H1 (cell line): Measurements from ENCODE around the gene ASF1A. TPM values are rescaled to one million over a fixed set of nuclear protein-coding genes. Genes with fewer than 3 reads are reported as not detected.

Experiments
- CTCF ChIA-PET: fragments of 300-600 bp; sonication (Branson Sonifier 250); formaldehyde crosslinking; loops from one replicate; lab custom pipeline; 2021; ENCODE audit not compliant: partially characterized antibody; lab: Charles Lee
- POLR2A ChIA-PET: fragments of 300-600 bp; sonication (Branson Sonifier 250); formaldehyde crosslinking; loops from one replicate; lab custom pipeline; 2021; ENCODE audit warnings: inconsistent platforms; ENCODE audit not compliant: partially characterized antibody; lab: Charles Lee
- DNase-seq, 2 experiments: peaks; one replicate each; pipeline versions ENCODE4 v3.0.0 to v3.0.0-alpha.2; 2010 to 2022; ENCODE audit warnings: low spot score in 2 of 2, low read depth in 1 of 2, mixed read lengths in 1 of 2
- FAIRE-seq: peaks from 2 replicates; lab custom pipeline; 2011; peaks lifted over from hg19 to GRCh38; lab: Jason Lieb, UNC
- H2AFZ ChIP-seq: 2 replicates; pipeline ENCODE4 v1.8.1; 2012; ENCODE audit warnings: low read length, inconsistent platforms
- H2AK5ac ChIP-seq: 2 replicates; pipeline ENCODE4 v1.6.1; 2013; ENCODE audit warnings: low read depth, low read length
- H2BK120ac ChIP-seq: replicated peaks from 2 replicates; pipeline ENCODE3; 2013; ENCODE audit warnings: low read depth, low read length, inconsistent platforms
- H2BK12ac ChIP-seq: 2 replicates; pipeline ENCODE4 v1.6.1; 2013; ENCODE audit warnings: low read depth, low read length
- H2BK15ac ChIP-seq: 2 replicates; pipeline ENCODE4 v1.6.1; 2013; ENCODE audit warnings: low read length
- H2BK20ac ChIP-seq: 2 replicates; pipeline ENCODE4 v1.6.1; 2013; ENCODE audit warnings: low read length
- H2BK5ac ChIP-seq: 2 replicates; pipeline ENCODE4 v1.6.1; 2013; ENCODE audit warnings: low read depth, low read length
- H3K14ac ChIP-seq: 2 replicates; pipeline ENCODE4 v1.6.1; 2013; ENCODE audit warnings: inconsistent platforms; ENCODE audit not compliant: insufficient read length
- H3K18ac ChIP-seq: 2 replicates; pipeline ENCODE4 v1.6.1; 2013; ENCODE audit warnings: low read length; ENCODE audit errors: extremely low read depth
- H3K23ac ChIP-seq: 2 replicates; pipeline ENCODE4 v1.6.1; 2013; ENCODE audit warnings: inconsistent platforms; ENCODE audit not compliant: insufficient read length
- H3K23me2 ChIP-seq: 2 replicates; pipeline ENCODE4 v1.6.1; 2013; ENCODE audit warnings: low read depth, low read length
- H3K27ac ChIP-seq: 2 replicates; pipeline ENCODE4 v1.6.1; 2011; ENCODE audit warnings: low read depth, low read length, inconsistent platforms
- H3K27me3 ChIP-seq, 4 experiments: replicated peaks in 1 of 4; 1 replicate in 1 of 4; 2 replicates in 3 of 4; pipeline versions ENCODE4 v1.6.1 to v1.8.1; 2011 to 2013; ENCODE audit warnings: low read length in 3 of 4, mild to moderate bottlenecking in 3 of 4, inconsistent platforms in 2 of 4, mixed read lengths in 2 of 4, moderate library complexity in 1 of 4; ENCODE audit not compliant: control insufficient read depth in 3 of 4, insufficient read depth in 3 of 4; ENCODE audit errors: extremely low read depth in 1 of 4
- H3K36me3 ChIP-seq, 4 experiments: 2 replicates each; pipeline versions ENCODE4 v1.6.1 to v1.8.1; 2011 to 2013; ENCODE audit warnings: mild to moderate bottlenecking in 4 of 4, low read length in 3 of 4, moderate library complexity in 2 of 4, control low read depth in 1 of 4, inconsistent platforms in 1 of 4; ENCODE audit not compliant: insufficient read depth in 4 of 4, control insufficient read depth in 2 of 4
- H3K4ac ChIP-seq: replicated peaks from 2 replicates; pipeline ENCODE3; 2013; ENCODE audit warnings: low read length, low read depth, mixed read lengths, inconsistent platforms; ENCODE audit not compliant: insufficient read length
- H3K4me1 ChIP-seq, 4 experiments: replicated peaks in 1 of 4; 1 replicate in 1 of 4; 2 replicates in 3 of 4; pipeline versions ENCODE4 v1.6.1 to v1.8.1; 2011 to 2013; ENCODE audit warnings: low read length in 3 of 4, inconsistent platforms in 2 of 4, mixed read lengths in 1 of 4; ENCODE audit not compliant: insufficient read depth in 4 of 4, control insufficient read depth in 3 of 4
- H3K4me2 ChIP-seq, 2 experiments: 2 replicates each; pipeline versions ENCODE4 v1.6.1 to v1.8.1; 2011 to 2013; ENCODE audit warnings: low read depth in 2 of 2, low read length in 2 of 2, control low read depth in 1 of 2, inconsistent platforms in 1 of 2, mild to moderate bottlenecking in 1 of 2; ENCODE audit not compliant: insufficient read depth in 1 of 2
- H3K4me3 ChIP-seq, 4 experiments: fragments of 200-600, 300-600 bp in 1 of 4; sonication (generic), shearing (Covaris generic), sonication (Bioruptor Twin) in 1 of 4; 2 replicates each; pipeline versions ENCODE4 v1.5.1 to v1.8.1; 2011 to 2016; ENCODE audit warnings: low read length in 4 of 4, low read depth in 3 of 4, control low read depth in 2 of 4, inconsistent platforms in 2 of 4, mild to moderate bottlenecking in 2 of 4, mixed read lengths in 1 of 4, moderate library complexity in 1 of 4; ENCODE audit not compliant: insufficient read depth in 2 of 4; ENCODE audit errors: extremely low read depth in 1 of 4
- H3K56ac ChIP-seq: replicated peaks from 2 replicates; pipeline ENCODE3; 2013; ENCODE audit warnings: low read depth, mild to moderate bottlenecking, mixed read lengths, low read length, inconsistent platforms; ENCODE audit not compliant: insufficient read length
- H3K79me1 ChIP-seq: 2 replicates; pipeline ENCODE4 v1.6.1; 2013; ENCODE audit warnings: low read depth, low read length, control low read depth
- H3K79me2 ChIP-seq, 2 experiments: 2 replicates each; pipeline versions ENCODE4 v1.6.1 to v1.8.1; 2012 to 2013; ENCODE audit warnings: low read length in 2 of 2, mild to moderate bottlenecking in 2 of 2, inconsistent platforms in 1 of 2; ENCODE audit not compliant: insufficient read depth in 2 of 2, control insufficient read depth in 1 of 2
- H3K9ac ChIP-seq, 4 experiments: replicated peaks in 1 of 4; 1 replicate in 1 of 4; 2 replicates in 3 of 4; pipeline versions ENCODE4 v1.6.1 to v1.8.1; 2011 to 2013; ENCODE audit warnings: low read depth in 3 of 4, low read length in 3 of 4, control low read depth in 2 of 4, mild to moderate bottlenecking in 2 of 4, moderate library complexity in 2 of 4, inconsistent platforms in 1 of 4; ENCODE audit errors: extremely low read depth in 1 of 4
- H3K9me3 ChIP-seq, 2 experiments: 2 replicates each; pipeline versions ENCODE4 v1.6.1 to v1.8.1; 2012 to 2013; ENCODE audit warnings: mild to moderate bottlenecking in 2 of 2, moderate library complexity in 2 of 2, control low read depth in 1 of 2, inconsistent platforms in 1 of 2, low read depth in 1 of 2, low read length in 1 of 2, mixed read lengths in 1 of 2; ENCODE audit not compliant: insufficient read depth in 2 of 2
- H4K20me1 ChIP-seq, 2 experiments: replicated peaks in 1 of 2; 2 replicates each; pipeline versions ENCODE3 to v1.8.1; 2011 to 2013; ENCODE audit warnings: inconsistent platforms in 2 of 2, low read length in 2 of 2, mild to moderate bottlenecking in 1 of 2; ENCODE audit not compliant: insufficient read depth in 2 of 2, control insufficient read depth in 1 of 2
- H4K5ac ChIP-seq: 2 replicates; pipeline ENCODE4 v1.6.1; 2013; ENCODE audit warnings: low read length, low read depth, mixed read lengths, inconsistent platforms; ENCODE audit not compliant: insufficient read length
- H4K8ac ChIP-seq: 2 replicates; pipeline ENCODE4 v1.8.0; 2013; ENCODE audit warnings: mild to moderate bottlenecking, moderate library complexity, low read length, inconsistent platforms; ENCODE audit not compliant: insufficient read depth; ENCODE audit errors: extremely low read depth
- H4K91ac ChIP-seq: replicated peaks from 2 replicates; pipeline ENCODE3; 2013; ENCODE audit warnings: low read length, mixed read lengths, inconsistent platforms; ENCODE audit not compliant: insufficient read length
- WGBS, 2 experiments: shearing (Covaris generic) in 1 of 2; methylation state at CpG; one replicate each; pipeline versions ENCODE4 v1.1.6 to v1.1.7; 2013 to 2015; ENCODE audit warnings: low lambda C conversion rate in 2 of 2, mixed read lengths in 2 of 2, inconsistent platforms in 1 of 2, low coverage in 1 of 2, missing lambda C conversion rate in 1 of 2; ENCODE audit not compliant: insufficient replicate concordance in 2 of 2, insufficient coverage in 1 of 2, insufficient read length in 1 of 2; ENCODE audit errors: extremely low coverage in 1 of 2, missing lambda C conversion rate in 1 of 2; 5-methylcytosine and 5-hydroxymethylcytosine counted together
- polyA plus RNA-seq, 7 experiments: library from polyadenylated mRNA; depleted of rRNA in 3 of 7; stranded (reverse) in 5 of 7; unstranded in 2 of 7; fragments of >200 nt in 5 of 7; fragments of 200-250 nt in 2 of 7; gene quantifications; 1 replicate in 5 of 7; 2 replicates in 1 of 7; 4 replicates in 1 of 7; pipeline versions ENCODE4 v1.2.1 to v1.2.3, GENCODE V29; 2011 to 2013; ENCODE audit warnings: missing spikeins in 2 of 7, mixed read lengths in 2 of 7
- total RNA-seq: library from RNA; stranded (reverse); fragmentation: NEBNext Ultra II Directional; extraction: Animal tissue kit (Norgen Biotek cat#: 25700); gene quantifications from 2 replicates; pipeline ENCODE4 v1.2.1, GENCODE V29; 2021

ASF1A gene
- total and polyA plus RNA-seq, 2 of the 8 experiments (the other 6 are each of a cell fraction or from before 2014, with no cell fraction given) = 11.4 to 50.2 TPM

GRCh38 chr6:118912646-118913045 is 18.7 kb downstream of the ASF1A start:
- Histone ChIP-seq H2AK5ac (no peak overlapping the region), H2BK15ac (no peak overlapping the region), H3K23me2 (no peaks in the 10 kb centered on the region), H3K4ac (no peak overlapping the region), H3K9me3 (no peaks in the 10 kb centered on the region), H2BK120ac (no peak overlapping the region), H3K27me3 (no peaks in the 10 kb centered on the region), H3K36me3 (peaks cover 5 to 69% (median 32%) of the 10 kb centered on the region in 4 experiments; a peak in 7 of 8 replicates), H3K14ac (no peak overlapping the region), H2BK5ac (no peak overlapping the region), H2BK12ac (no peak overlapping the region), H4K20me1 (peaks cover 0 to 7% of the 10 kb centered on the region in 2 experiments), H4K5ac (no peak overlapping the region), H3K18ac (no peak overlapping the region), H2BK20ac (no peak overlapping the region), H3K4me3 (no peak overlapping the region), H3K9ac (no peak overlapping the region), H3K4me1 (no peaks in the 10 kb centered on the region), H4K91ac (no peak overlapping the region), H3K56ac (no peak overlapping the region), H4K8ac (no peak overlapping the region), H3K4me2 (no peak overlapping the region), H3K23ac (no peak overlapping the region), H3K27ac (no peak overlapping the region), H3K79me1 (no peaks in the 10 kb centered on the region), H2AFZ (no peak overlapping the region), H3K79me2 (no peaks in the 10 kb centered on the region)
- POLR2A ChIA-PET = interaction anchor here (1.2 to 1.8 kb wide), 4 partner anchors 8 to 17 kb away, joined by 3 to 5 read pairs (median 4); no protein-coding TSS in a partner anchor
- DNase-seq (no peak), FAIRE-seq (no peak)
- CTCF ChIA-PET = interaction anchor here (1.5 to 1.7 kb wide), 3 partner anchors 9 to 198 kb away, joined by 5 to 7 read pairs (median 6); no protein-coding TSS in a partner anchor
- WGBS, 2 experiments = 91% methylated on average over 5 of the region's 5 CpGs; no CpG with 5 or more reads in 1 of the 2 experiments
